HG02973 (cell line): Measurements from ENCODE around the gene PPP1R1B.

Experiments used
- ATAC-seq: cut with Tn5 transposase; IDR thresholded peaks from one replicate; pipeline ENCODE4 v1.9.1; 2021; ENCODE audit warnings: moderate library complexity; ENCODE audit not compliant: unreplicated experiment

Gene PPP1R1B

GRCh38 chr17:39631403-39631802 is 4.7 kb downstream of the PPP1R1B start:
- ATAC-seq = no peak

GRCh38 chr17:39632153-39632941 is 5.6 kb downstream of the PPP1R1B start:
- ATAC-seq = no peak

GRCh38 chr17:39633570-39634183 is 6.9 kb downstream of the PPP1R1B start:
- ATAC-seq = no peak

GRCh38 chr17:39634384-39634871 is 7.7 kb downstream of the PPP1R1B start:
- no peak for ATAC-seq

- no peak for ATAC-seq
Observed at GRCh38 chr17:39635614-39636176, 8.9 kb downstream of the PPP1R1B start.

- ATAC-seq = no peak
Observed at GRCh38 chr17:39636587-39636926, 9.8 kb downstream of the PPP1R1B start.

- ATAC-seq = no peak
Observed at GRCh38 chr17:39636927-39637736, 10.4 kb downstream of the PPP1R1B start, which contains the start of gene STARD3. TSS of gene STARD3 (plus strand) at chr17:39637144. CDS start at chr17:39653532, 16,388 bp downstream.

- no peak for ATAC-seq
Observed at GRCh38 chr17:39638317-39638716, 11.6 kb downstream of the PPP1R1B start.

- no peak for ATAC-seq
Observed at GRCh38 chr17:39639043-39639442, 12.3 kb downstream of the PPP1R1B start.

GRCh38 chr17:39639566-39640458 is 13.1 kb downstream of the PPP1R1B start:
- no peak for ATAC-seq

GRCh38 chr17:39640591-39641031 is 13.9 kb downstream of the PPP1R1B start:
- ATAC-seq = no peak

- ATAC-seq = no peak
Observed at GRCh38 chr17:39641097-39641496, 14.3 kb downstream of the PPP1R1B start.

GRCh38 chr17:39641883-39642282 is 15.1 kb downstream of the PPP1R1B start:
- ATAC-seq = no peak

GRCh38 chr17:39642291-39643074 is 15.7 kb downstream of the PPP1R1B start:
- ATAC-seq = no peak

GRCh38 chr17:39643271-39643670 is 16.5 kb downstream of the PPP1R1B start:
- ATAC-seq = no peak

- no peak for ATAC-seq
Observed at GRCh38 chr17:39647256-39647655, 20.5 kb downstream of the PPP1R1B start.

- ATAC-seq = no peak
Observed at GRCh38 chr17:39648616-39649366, 22.0 kb downstream of the PPP1R1B start.

- no peak for ATAC-seq
Observed at GRCh38 chr17:39650121-39650579, 23.4 kb downstream of the PPP1R1B start.
